Esophagus muscularis mucosa (tissue), 4 donors: ENCODE measurements around the gene JARID2.

Experiments used
- EP300 ChIP-seq: sonication (generic); formaldehyde crosslinking; IDR thresholded peaks from one replicate; pipeline ENCODE4 v1.6.1; 2017; ENCODE audit warnings: antibody characterized with exemption
- POLR2A ChIP-seq: fragments of 450-650 bp; IDR thresholded peaks from one replicate; pipeline ENCODE4 v1.6.1; 2017; ENCODE audit warnings: antibody characterized with exemption, moderate library complexity, mild to moderate bottlenecking, low read depth
- POLR2AphosphoS5 ChIP-seq, 2 donors: sonication (generic); formaldehyde crosslinking; IDR thresholded peaks; one replicate each; pipeline ENCODE4 v1.6.1; 2017; ENCODE audit warnings: antibody characterized with exemption in 2 of 2
- TF ChIP-seq, protein P1 (sequence below), 3 experiments: fragments of 200-600 bp in 2 of 3; fragments of 450-650 bp in 1 of 3; sonication (generic) in 2 of 3; IDR thresholded peaks; one replicate each; pipeline ENCODE4 v1.5.1; 2017 to 2019; ENCODE audit warnings: antibody characterized with exemption in 3 of 3, mild to moderate bottlenecking in 2 of 3, moderate library complexity in 1 of 3

DNA sequence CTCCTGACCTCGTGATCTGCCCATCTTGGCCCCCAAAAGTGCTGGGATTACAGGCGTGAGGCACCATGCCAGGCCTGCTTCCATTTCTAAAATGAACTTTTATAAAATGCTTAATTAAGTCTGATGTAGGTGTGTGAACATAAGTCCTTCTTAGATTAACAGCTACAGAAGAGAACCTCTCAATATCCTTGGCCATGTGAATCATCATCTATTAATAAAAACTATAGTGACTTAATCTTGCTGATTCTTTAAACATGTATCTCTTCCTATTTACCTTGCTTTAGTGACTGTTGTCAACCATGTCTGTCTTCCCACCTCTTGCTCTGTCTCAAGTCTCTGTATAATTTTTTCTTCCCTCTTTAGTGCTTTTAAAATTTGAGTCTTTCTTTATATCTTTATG, 127.1 kb downstream of the JARID2 start:
- TF ChIP-seq, protein P1, sequence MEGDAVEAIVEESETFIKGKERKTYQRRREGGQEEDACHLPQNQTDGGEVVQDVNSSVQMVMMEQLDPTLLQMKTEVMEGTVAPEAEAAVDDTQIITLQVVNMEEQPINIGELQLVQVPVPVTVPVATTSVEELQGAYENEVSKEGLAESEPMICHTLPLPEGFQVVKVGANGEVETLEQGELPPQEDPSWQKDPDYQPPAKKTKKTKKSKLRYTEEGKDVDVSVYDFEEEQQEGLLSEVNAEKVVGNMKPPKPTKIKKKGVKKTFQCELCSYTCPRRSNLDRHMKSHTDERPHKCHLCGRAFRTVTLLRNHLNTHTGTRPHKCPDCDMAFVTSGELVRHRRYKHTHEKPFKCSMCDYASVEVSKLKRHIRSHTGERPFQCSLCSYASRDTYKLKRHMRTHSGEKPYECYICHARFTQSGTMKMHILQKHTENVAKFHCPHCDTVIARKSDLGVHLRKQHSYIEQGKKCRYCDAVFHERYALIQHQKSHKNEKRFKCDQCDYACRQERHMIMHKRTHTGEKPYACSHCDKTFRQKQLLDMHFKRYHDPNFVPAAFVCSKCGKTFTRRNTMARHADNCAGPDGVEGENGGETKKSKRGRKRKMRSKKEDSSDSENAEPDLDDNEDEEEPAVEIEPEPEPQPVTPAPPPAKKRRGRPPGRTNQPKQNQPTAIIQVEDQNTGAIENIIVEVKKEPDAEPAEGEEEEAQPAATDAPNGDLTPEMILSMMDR (IDR thresholded peaks at IDR 0.05), result no peak
- TF ChIP-seq EP300 (no peak), POLR2A (no peak), POLR2AphosphoS5 (IDR thresholded peaks at IDR 0.05) (no peak)
